ENCODE measurements around the gene MPST.

DNA sequence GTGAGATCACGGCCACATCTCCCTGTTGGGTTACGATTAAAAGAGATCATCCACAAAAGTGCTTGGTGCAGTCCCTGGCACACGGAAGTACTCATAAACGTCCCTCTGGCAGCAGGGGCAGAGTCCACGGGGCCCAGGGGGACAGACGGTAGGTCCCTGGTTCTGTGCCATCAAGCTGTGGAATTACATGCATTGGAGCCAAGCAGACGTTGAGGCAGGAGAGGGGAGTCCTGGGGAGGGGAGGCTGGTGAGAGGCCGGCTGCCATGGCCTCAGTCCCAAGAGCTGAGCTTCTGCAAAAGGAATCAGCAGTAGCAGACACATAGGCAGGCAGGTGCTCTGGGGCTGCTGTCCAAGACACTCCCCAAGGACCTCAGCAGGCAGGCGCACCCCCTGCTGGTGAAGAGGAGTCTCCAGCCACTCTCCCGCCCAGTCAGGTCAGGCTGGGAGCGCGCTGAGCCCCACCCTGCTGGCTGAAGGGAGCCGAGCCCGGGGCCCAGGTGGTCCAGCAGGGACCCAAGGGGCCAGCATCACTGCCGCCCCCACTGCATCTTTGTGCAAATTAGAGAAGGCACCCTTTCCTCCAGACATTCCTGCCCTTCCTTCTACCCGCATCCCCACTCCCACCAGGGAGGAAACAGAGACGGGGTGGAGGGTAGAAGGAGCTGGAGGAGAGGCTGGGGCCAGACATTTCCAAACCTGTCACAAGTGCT, 24.4 kb downstream of the MPST start:
- TF ChIP-seq CTCF (conservative IDR thresholded peaks at IDR 0.05 in 1 of 2, IDR thresholded peaks at IDR 0.05 in 1 of 2; ENCODE audit: low read depth in 1 of 2, low read length in 2 of 2), result peak; percentile 34 to 53
- TF ChIP-seq EZH2 (IDR thresholded peaks at IDR 0.05; ENCODE audit: low read length, missing control alignments), result no peak

Measured in fibroblast of lung (primary cell).